ENCODE results near the gene DYNC2I2.
"Not testable (repeated sequence)": the region's sequence is repeated elsewhere in the genome, so short reads cannot be mapped to it uniquely, and the experiment has no call there.

Gene DYNC2I2

GRCh38 chr9:128677794-128678193 is 21.1 kb upstream of the DYNC2I2 start:
- Histone ChIP-seq H3K9me3 (ENCODE audit: severe bottlenecking) (no peaks in the 10 kb centered on the region), H3K36me3 (no peaks in the 10 kb centered on the region), H3K27me3 (ENCODE audit: insufficient read depth, low read depth, severe bottlenecking) (no peaks in the 10 kb centered on the region), H3K27ac (no peak overlapping the region), H3K4me3 (ENCODE audit: low read depth, low read length) (no peak overlapping the region)
- no peak for TF ChIP-seq CTCF (IDR thresholded peaks at IDR 0.05; ENCODE audit: low read depth, low read length)
- no peak for DNase-seq

GRCh38 chr9:128675382-128675781 is 18.7 kb upstream of the DYNC2I2 start:
- H3K27me3 ChIP-seq (ENCODE audit: insufficient read depth, low read depth, severe bottlenecking): no peaks in the 10 kb centered on the region

GRCh38 chr9:128669786-128670185 is 13.1 kb upstream of the DYNC2I2 start:
- no peak for DNase-seq
- no peak overlapping the region for H3K4me3 ChIP-seq (ENCODE audit: low read depth, low read length)

More at GRCh38 chr9:128675382-128675781, 18.7 kb upstream of the DYNC2I2 start:
- Histone ChIP-seq H3K4me3 (ENCODE audit: low read depth, low read length) (no peak overlapping the region), H3K27ac (no peak overlapping the region), H3K9me3 (ENCODE audit: severe bottlenecking) (no peaks in the 10 kb centered on the region), H3K36me3 (no peaks in the 10 kb centered on the region)
- no peak for DNase-seq
- TF ChIP-seq CTCF (IDR thresholded peaks at IDR 0.05; ENCODE audit: low read depth, low read length): no peak

GRCh38 chr9:128666481-128666941 is 9.9 kb upstream of the DYNC2I2 start:
- not testable (repeated sequence) for H3K9me3 ChIP-seq (ENCODE audit: severe bottlenecking); H3K27me3 ChIP-seq (ENCODE audit: insufficient read depth, low read depth, severe bottlenecking); DNase-seq; H3K27ac ChIP-seq; H3K36me3 ChIP-seq; H3K4me3 ChIP-seq (ENCODE audit: low read depth, low read length)

More at GRCh38 chr9:128669786-128670185, 13.1 kb upstream of the DYNC2I2 start:
- Histone ChIP-seq H3K27ac (no peak overlapping the region), H3K9me3 (ENCODE audit: severe bottlenecking) (no peaks in the 10 kb centered on the region), H3K36me3 (no peaks in the 10 kb centered on the region), H3K27me3 (ENCODE audit: insufficient read depth, low read depth, severe bottlenecking) (no peaks in the 10 kb centered on the region)
- no peak for TF ChIP-seq CTCF (IDR thresholded peaks at IDR 0.05; ENCODE audit: low read depth, low read length)

- no peaks in the 10 kb centered on the region for H3K27me3 ChIP-seq (ENCODE audit: insufficient read depth, low read depth, severe bottlenecking)
- no peak for DNase-seq
- peak overlapping the region; percentile 100 for H3K27ac ChIP-seq
- no peaks in the 10 kb centered on the region for H3K9me3 ChIP-seq (ENCODE audit: severe bottlenecking)
- no peak for TF ChIP-seq CTCF (IDR thresholded peaks at IDR 0.05; ENCODE audit: low read depth, low read length)
- peaks cover 19% of the 10 kb centered on the region for H3K36me3 ChIP-seq
- no peak overlapping the region for H3K4me3 ChIP-seq (ENCODE audit: low read depth, low read length)
These were observed 1.1 kb upstream of the DYNC2I2 start for GRCh38 chr9:128657796-128658195.

GRCh38 chr9:128657344-128657704 is 677 bp upstream of the DYNC2I2 start:
- Histone ChIP-seq H3K27me3 (ENCODE audit: insufficient read depth, low read depth, severe bottlenecking) (no peaks in the 10 kb centered on the region), H3K36me3 (peaks cover 19% of the 10 kb centered on the region), H3K9me3 (ENCODE audit: severe bottlenecking) (no peaks in the 10 kb centered on the region), H3K27ac (peak overlapping the region; percentile 100), H3K4me3 (ENCODE audit: low read depth, low read length) (peak overlapping the region; percentile 71)
- DNase-seq: no peak
- no peak for TF ChIP-seq CTCF (IDR thresholded peaks at IDR 0.05; ENCODE audit: low read depth, low read length)
